ENCODE data around the gene CNTROB.
A peak's percentile ranks its signal among the peaks of the same experiment; 100 is the strongest.

Gene CNTROB

DNA sequence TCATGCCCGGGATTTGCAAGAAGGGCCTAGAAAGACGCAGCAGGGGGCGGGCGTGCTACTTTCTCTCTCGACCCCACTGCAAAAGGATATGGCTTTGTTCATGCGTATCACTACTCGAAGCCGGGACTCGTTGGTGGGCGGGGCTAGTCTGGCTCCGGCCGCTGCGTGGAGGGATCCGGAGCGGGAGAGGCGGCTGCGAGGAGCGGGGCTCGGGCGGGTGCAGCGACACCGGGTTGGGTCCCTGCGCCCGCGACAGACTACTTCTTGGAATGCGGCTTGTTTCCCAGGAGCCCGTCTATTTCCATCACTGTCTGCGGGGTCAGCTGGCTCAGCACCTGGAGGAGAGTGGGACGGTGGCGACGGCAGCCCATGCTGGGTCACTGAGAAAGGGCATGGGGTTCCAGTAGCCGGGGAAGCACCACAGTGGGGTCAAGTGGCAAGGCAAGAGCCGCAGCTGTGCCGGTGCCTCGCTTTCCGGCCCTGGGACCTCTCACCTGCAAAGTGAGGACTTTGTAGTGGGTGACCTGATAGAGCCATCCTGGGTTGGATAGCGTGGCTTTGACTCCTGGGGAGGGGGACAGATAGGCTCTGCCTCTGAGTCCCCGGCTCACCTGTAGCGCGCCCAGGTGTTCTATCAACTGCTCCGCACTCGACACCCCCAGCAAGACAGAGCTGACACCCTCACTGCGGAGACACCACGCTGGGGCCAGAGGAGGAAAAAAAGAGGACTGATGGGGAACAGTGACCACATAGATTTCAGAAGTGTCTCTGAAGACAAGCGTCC, 9.0 kb upstream of the CNTROB start:
- FAIRE-seq (no peak), DNase-seq (ENCODE audit: insufficient read length, low spot score) (no peak)
- no peak for TF ChIP-seq CTCF (IDR thresholded peaks at IDR 0.05; ENCODE audit: insufficient read depth, missing control alignments)

- no peak for TF ChIP-seq CTCF (IDR thresholded peaks at IDR 0.05; ENCODE audit: insufficient read depth, missing control alignments)
- FAIRE-seq (no peak), DNase-seq (ENCODE audit: insufficient read length, low spot score) (no peak)
Observed at GRCh38 chr17:7927596-7927995, 4.4 kb upstream of the CNTROB start.

DNA sequence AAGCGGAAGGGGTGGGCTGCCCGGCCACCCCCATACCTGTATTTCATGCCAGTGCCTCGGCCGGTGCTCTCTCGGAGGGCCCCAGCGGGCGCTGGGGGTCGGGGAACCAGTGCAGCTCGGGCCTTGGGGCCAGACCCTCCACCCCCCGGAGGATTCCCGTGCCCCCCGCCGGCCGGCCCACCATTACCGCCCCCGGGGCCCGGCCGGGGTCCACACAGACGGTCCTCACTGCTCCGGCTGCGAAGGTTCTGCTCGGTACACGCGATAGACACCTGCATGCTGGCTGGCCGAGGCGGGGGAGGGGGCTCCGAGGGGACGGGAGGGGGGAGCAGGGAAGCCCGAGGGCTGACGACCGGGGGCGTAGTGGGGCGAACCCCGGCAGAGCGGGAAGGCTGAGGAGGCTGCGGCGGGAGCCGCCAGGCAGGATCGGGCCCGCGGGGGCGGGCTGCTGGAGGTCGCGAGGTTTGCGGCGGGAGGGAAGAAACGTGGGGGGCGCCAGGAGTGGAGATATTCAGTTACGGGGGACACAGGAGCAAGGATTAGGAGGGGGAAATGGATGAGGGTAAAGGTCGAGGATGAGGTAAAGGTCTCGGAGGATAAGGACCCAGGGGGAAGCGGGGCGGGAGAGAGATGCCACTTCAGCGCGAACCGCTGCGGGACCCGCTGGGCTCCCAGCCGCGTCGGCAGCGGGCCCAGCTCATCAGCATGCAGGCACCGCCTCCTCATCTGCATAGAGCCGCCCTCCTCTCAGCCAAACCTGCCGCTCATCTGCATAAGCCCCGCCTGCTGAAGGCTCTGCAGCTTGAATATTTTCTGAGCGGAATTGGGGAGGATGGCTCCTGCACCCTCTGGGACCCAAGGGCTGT, 2.6 kb upstream of the CNTROB start, which contains the start of gene KCNAB3:
Gene KCNAB3, minus strand, starts transcription at position 699 of the 866 bp plus-strand sequence. Its CDS starts 421 bp downstream, at position 278.
- no peak for FAIRE-seq
- DNase-seq (ENCODE audit: insufficient read length, low spot score) = peak; percentile 83
- TF ChIP-seq CTCF (IDR thresholded peaks at IDR 0.05; ENCODE audit: insufficient read depth, missing control alignments) = no peak

DNA sequence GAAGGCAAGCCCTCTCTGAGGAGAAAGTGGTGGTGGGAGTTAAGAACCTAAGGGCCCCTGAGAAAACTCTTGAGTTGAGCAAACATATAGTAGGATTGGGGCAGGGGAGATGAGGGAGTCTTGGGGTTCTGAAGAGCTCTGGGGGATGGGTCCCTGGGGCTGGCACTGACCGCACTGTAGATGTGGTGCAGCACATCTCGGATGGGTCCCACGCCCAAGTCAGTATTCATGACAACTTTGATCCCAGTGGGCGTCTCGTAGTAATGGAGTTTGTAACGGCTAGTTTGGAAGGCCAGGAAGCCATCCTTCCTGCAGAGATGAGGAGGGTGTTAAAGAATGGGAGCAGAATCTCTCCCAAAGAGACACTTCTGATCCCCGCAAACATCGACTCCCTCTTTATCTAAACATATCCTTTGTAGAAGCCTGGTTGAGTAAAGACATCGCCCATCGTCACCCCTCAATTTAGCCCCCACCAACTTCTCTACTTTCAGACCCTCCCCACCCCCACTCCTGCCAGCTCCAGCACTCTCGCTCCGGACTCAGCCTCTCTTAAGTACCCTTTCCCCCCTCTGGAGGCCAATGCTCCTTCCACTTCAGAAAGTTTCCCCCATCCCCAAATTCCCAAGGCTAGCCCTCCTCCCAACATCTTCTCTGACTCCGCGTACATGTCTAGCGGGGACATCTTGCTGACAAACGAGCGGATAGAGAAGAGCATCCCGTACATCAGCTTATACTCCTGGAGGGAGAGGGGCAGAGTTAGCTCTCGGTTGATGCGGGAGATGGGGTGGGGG, 970 bp upstream of the CNTROB start:
- TF ChIP-seq CTCF (IDR thresholded peaks at IDR 0.05; ENCODE audit: insufficient read depth, missing control alignments) = no peak
- FAIRE-seq = no peak
- no peak for DNase-seq (ENCODE audit: insufficient read length, low spot score)

DNA sequence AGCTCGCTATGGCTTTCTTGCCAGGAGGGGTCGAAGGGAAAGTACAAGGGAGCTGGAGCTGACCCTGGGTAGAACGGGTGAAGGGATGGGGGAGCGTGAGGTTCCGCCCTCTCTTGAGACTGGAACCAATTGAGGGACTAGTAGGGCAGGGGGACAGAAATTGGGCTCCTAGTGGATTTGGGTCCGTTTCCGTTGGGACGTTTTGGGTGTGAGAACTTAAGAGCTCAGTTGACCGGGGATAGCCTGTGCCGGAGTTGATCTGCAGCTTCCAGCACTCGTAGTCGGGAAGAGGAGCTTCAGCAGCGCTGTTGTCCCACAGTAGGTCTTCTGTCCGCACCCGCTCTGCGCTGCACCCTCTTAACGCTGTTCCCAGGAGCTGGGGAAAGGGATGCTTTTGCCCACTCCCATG, 481 bp downstream of the CNTROB start:
- no peak for TF ChIP-seq CTCF (IDR thresholded peaks at IDR 0.05; ENCODE audit: insufficient read depth, missing control alignments)
- FAIRE-seq = no peak
- no peak for DNase-seq (ENCODE audit: insufficient read length, low spot score)

DNA sequence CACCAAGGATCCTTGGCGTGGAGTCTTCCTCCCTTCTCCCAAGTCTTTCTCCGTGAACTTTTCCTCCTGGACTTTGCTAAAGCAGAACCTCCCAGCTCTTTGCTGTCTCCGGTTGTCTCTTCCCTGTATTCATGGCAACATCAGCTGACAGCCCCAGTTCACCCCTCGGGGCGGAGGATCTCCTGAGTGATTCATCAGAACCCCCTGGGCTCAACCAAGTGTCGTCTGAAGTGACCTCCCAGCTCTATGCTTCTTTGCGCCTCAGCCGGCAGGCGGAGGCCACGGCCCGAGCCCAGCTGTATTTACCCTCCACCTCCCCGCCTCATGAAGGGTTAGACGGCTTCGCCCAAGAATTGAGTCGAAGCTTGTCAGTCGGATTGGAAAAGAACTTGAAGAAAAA, 943 bp downstream of the CNTROB start:
- FAIRE-seq (no peak), DNase-seq (ENCODE audit: insufficient read length, low spot score) (no peak)

More for the DNA sequence above, 943 bp downstream of the CNTROB start:
- no peak for TF ChIP-seq CTCF (IDR thresholded peaks at IDR 0.05; ENCODE audit: insufficient read depth, missing control alignments)
